ENCODE measurements around the gene WDFY3.

The WDFY3 gene

GRCh38 chr4:84912741-84913140, 53.7 kb downstream of the WDFY3 start:
- no peak for DNase-seq (ENCODE audit: low read depth in 2 of 2)

- no peak for DNase-seq (ENCODE audit: low read depth in 2 of 2)
Observed at GRCh38 chr4:84908876-84909275, 57.6 kb downstream of the WDFY3 start.

GRCh38 chr4:84907145-84907544, 59.3 kb downstream of the WDFY3 start:
- no peak for DNase-seq (ENCODE audit: low read depth in 2 of 2)

- DNase-seq (ENCODE audit: low read depth in 2 of 2): no peak
Observed at GRCh38 chr4:84905646-84906045, 60.8 kb downstream of the WDFY3 start.

- no peak for DNase-seq (ENCODE audit: low read depth in 2 of 2)
Observed at GRCh38 chr4:84901740-84902281, 64.7 kb downstream of the WDFY3 start.

GRCh38 chr4:84901173-84901572, 65.3 kb downstream of the WDFY3 start:
- no peak for DNase-seq (ENCODE audit: low read depth in 2 of 2)

GRCh38 chr4:84899616-84900015, 66.9 kb downstream of the WDFY3 start:
- DNase-seq (ENCODE audit: low read depth in 2 of 2): no peak

- DNase-seq (ENCODE audit: low read depth in 2 of 2): no peak
Observed at GRCh38 chr4:84897516-84897915, 69.0 kb downstream of the WDFY3 start.

- no peak for DNase-seq (ENCODE audit: low read depth in 2 of 2)
Observed at GRCh38 chr4:84895283-84895682, 71.2 kb downstream of the WDFY3 start.

- no peak for DNase-seq (ENCODE audit: low read depth in 2 of 2)
Observed at GRCh38 chr4:84894621-84895020, 71.9 kb downstream of the WDFY3 start.

GRCh38 chr4:84892950-84893349, 73.5 kb downstream of the WDFY3 start:
- DNase-seq (ENCODE audit: low read depth in 2 of 2): no peak

- DNase-seq (ENCODE audit: low read depth in 2 of 2): peak in 1 of 2 experiments; percentile 22
Observed at GRCh38 chr4:84887824-84888223, 78.7 kb downstream of the WDFY3 start.

- peak in 1 of 2 experiments; percentile 20 for DNase-seq (ENCODE audit: low read depth in 2 of 2)
Observed at GRCh38 chr4:84879651-84880200, 86.8 kb downstream of the WDFY3 start.

- no peak for DNase-seq (ENCODE audit: low read depth in 2 of 2)
Observed at GRCh38 chr4:84878546-84878945, 87.9 kb downstream of the WDFY3 start.

GRCh38 chr4:84878090-84878489, 88.4 kb downstream of the WDFY3 start:
- DNase-seq (ENCODE audit: low read depth in 2 of 2): peak; percentile 72 to 73

- DNase-seq (ENCODE audit: low read depth in 2 of 2): no peak
Observed at GRCh38 chr4:84877051-84877833, 89.2 kb downstream of the WDFY3 start.

- DNase-seq (ENCODE audit: low read depth in 2 of 2): no peak
Observed at GRCh38 chr4:84875636-84876371, 90.7 kb downstream of the WDFY3 start.

- DNase-seq (ENCODE audit: low read depth in 2 of 2): no peak
Observed at GRCh38 chr4:84874619-84875018, 91.9 kb downstream of the WDFY3 start.

- DNase-seq (ENCODE audit: low read depth in 2 of 2): peak; percentile 49 to 55
Observed at GRCh38 chr4:84870398-84871163, 95.9 kb downstream of the WDFY3 start.

- no peak for DNase-seq (ENCODE audit: low read depth in 2 of 2)
Observed at GRCh38 chr4:84866295-84866694, 100.2 kb downstream of the WDFY3 start.

- no peak for DNase-seq (ENCODE audit: low read depth in 2 of 2)
Observed at GRCh38 chr4:84865600-84865999, 100.9 kb downstream of the WDFY3 start.

GRCh38 chr4:84862064-84862463, 104.4 kb downstream of the WDFY3 start:
- no peak for DNase-seq (ENCODE audit: low read depth in 2 of 2)

All from fibroblast of skin of left quadriceps (primary cell).